HCT116 (cell line): ENCODE data around the gene FHOD3.

Experiments used
- EGR1 ChIP-seq: IDR thresholded peaks from 2 replicates; pipeline ENCODE4 v1.6.1; 2012; ENCODE audit warnings: low read depth
- ELF1 ChIP-seq: IDR thresholded peaks from 2 replicates; pipeline ENCODE4 v1.6.1; 2012; ENCODE audit warnings: low read depth, borderline replicate concordance
- EZH2 ChIP-seq: fragments of 200-600 bp; sonication (generic); IDR thresholded peaks from 2 replicates; pipeline ENCODE4 v1.6.1; 2017; ENCODE audit warnings: antibody characterized with exemption, mixed run types
- EZH2phosphoT487 ChIP-seq: fragments of 200-600 bp; IDR thresholded peaks from 2 replicates; pipeline ENCODE4 v1.6.1; 2018; ENCODE audit warnings: antibody characterized with exemption, borderline replicate concordance
- POLR2A ChIP-seq: IDR thresholded peaks from 2 replicates; pipeline ENCODE4 v1.7.0; 2011; ENCODE audit warnings: borderline replicate concordance; ENCODE audit not compliant: insufficient read depth, insufficient read length; ENCODE audit errors: extremely low read depth
- RAD21 ChIP-seq: IDR thresholded peaks from 2 replicates; pipeline ENCODE4 v1.6.1; 2012; ENCODE audit warnings: low read depth, mild to moderate bottlenecking
- SIN3A ChIP-seq: IDR thresholded peaks from 2 replicates; pipeline ENCODE4 v1.6.1; 2012; ENCODE audit warnings: low read depth
- SP1 ChIP-seq: IDR thresholded peaks from 2 replicates; pipeline ENCODE4 v1.6.1; 2012; ENCODE audit warnings: low read depth
- ZFX ChIP-seq: fragments of 450-650 bp; IDR thresholded peaks from 2 replicates; pipeline ENCODE4 v1.6.1; 2017
- ZNF274 ChIP-seq: fragments of 200-500 bp; sonication (Bioruptor generic); IDR thresholded peaks from 2 replicates; pipeline ENCODE4 v1.6.1; 2014; ENCODE audit warnings: mild to moderate bottlenecking, low read depth, low read length, inconsistent platforms
- TF ChIP-seq, protein P1 (sequence below), 3 experiments: fragments of 200-600 bp in 1 of 3; sonication (generic) in 1 of 3; IDR thresholded peaks in 2 of 3; conservative IDR thresholded peaks in 1 of 3; 2 replicates each; pipeline ENCODE4 v1.5.1; 2012 to 2017; ENCODE audit warnings: low read depth in 2 of 3, low read length in 2 of 3, antibody characterized with exemption in 1 of 3, borderline replicate concordance in 1 of 3, control low read depth in 1 of 3, mild to moderate bottlenecking in 1 of 3, mixed read lengths in 1 of 3, mixed run types in 1 of 3, moderate library complexity in 1 of 3; ENCODE audit not compliant: insufficient read depth in 1 of 3
- TF ChIP-seq, protein P2 (sequence below): IDR thresholded peaks from 2 replicates; pipeline ENCODE4 v1.6.1; 2012

DNA sequence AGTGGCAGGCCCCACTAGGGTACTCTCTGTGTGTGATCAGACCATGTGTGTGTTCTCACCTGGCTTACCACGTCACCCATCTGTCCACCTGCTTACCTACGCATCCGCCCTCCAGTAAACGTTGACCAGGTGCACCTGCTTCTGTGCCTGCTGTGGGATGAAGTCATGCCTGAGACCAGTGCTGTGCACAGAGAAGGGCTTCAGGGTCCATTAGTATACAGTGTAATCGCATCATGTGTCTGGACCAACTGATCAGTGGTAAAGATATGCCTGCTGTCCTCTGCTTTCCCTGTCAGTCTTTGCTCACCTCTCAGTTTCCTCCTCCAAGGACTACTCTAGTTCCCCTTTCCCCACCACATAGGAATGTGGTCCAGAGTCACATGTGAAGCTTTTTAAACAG lies 109.3 kb downstream of the FHOD3 start:
- TF ChIP-seq, protein P1, sequence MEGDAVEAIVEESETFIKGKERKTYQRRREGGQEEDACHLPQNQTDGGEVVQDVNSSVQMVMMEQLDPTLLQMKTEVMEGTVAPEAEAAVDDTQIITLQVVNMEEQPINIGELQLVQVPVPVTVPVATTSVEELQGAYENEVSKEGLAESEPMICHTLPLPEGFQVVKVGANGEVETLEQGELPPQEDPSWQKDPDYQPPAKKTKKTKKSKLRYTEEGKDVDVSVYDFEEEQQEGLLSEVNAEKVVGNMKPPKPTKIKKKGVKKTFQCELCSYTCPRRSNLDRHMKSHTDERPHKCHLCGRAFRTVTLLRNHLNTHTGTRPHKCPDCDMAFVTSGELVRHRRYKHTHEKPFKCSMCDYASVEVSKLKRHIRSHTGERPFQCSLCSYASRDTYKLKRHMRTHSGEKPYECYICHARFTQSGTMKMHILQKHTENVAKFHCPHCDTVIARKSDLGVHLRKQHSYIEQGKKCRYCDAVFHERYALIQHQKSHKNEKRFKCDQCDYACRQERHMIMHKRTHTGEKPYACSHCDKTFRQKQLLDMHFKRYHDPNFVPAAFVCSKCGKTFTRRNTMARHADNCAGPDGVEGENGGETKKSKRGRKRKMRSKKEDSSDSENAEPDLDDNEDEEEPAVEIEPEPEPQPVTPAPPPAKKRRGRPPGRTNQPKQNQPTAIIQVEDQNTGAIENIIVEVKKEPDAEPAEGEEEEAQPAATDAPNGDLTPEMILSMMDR (IDR thresholded peaks at IDR 0.05 in 2 of 3, conservative IDR thresholded peaks at IDR 0.05 in 1 of 3; ENCODE audit: borderline replicate concordance in 1 of 3, insufficient read depth in 1 of 3, low read depth in 2 of 3, low read length in 2 of 3) = no peak
- TF ChIP-seq ELF1 = no peak
- no peak for TF ChIP-seq POLR2A
- no peak for TF ChIP-seq EZH2
- TF ChIP-seq, protein P2, sequence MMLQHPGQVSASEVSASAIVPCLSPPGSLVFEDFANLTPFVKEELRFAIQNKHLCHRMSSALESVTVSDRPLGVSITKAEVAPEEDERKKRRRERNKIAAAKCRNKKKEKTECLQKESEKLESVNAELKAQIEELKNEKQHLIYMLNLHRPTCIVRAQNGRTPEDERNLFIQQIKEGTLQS = no peak
- no peak for TF ChIP-seq ZNF274
- no peak for TF ChIP-seq ZFX
- TF ChIP-seq EZH2phosphoT487 = no peak
- TF ChIP-seq EGR1 = no peak
- TF ChIP-seq RAD21 = no peak
- no peak for TF ChIP-seq SIN3A
- no peak for TF ChIP-seq SP1
